Mammary epithelial cell (primary cell): ENCODE results near the gene MARK1.

Experiments
- CTCF ChIP-seq, 2 donors: IDR thresholded peaks in 1 of 2; conservative IDR thresholded peaks in 1 of 2; 2 replicates each; pipeline ENCODE4 v1.5.1; 2011 to 2012; ENCODE audit warnings: inconsistent platforms in 2 of 2, low read length in 2 of 2, mild to moderate bottlenecking in 2 of 2, control low read depth in 1 of 2, low read depth in 1 of 2; ENCODE audit not compliant: insufficient read depth in 1 of 2; ENCODE audit errors: extremely low read depth in 1 of 2
- EZH2 ChIP-seq: IDR thresholded peaks from 2 replicates; pipeline ENCODE4 v1.6.1; 2012; ENCODE audit warnings: low read length, inconsistent platforms, borderline replicate concordance

- no peak for TF ChIP-seq CTCF (conservative IDR thresholded peaks at IDR 0.05 in 1 of 2, IDR thresholded peaks at IDR 0.05 in 1 of 2; ENCODE audit: extremely low read depth in 1 of 2, insufficient read depth in 1 of 2, low read depth in 1 of 2, low read length in 2 of 2)
- no peak for TF ChIP-seq EZH2
Measured at GRCh38 chr1:220487297-220487820, 40.6 kb upstream of the MARK1 start.
